GM12878 (cell line): Measurements from ENCODE around the gene LIX1. TPM values are rescaled to one million over a fixed set of nuclear protein-coding genes. Genes with fewer than 3 reads are reported as not detected.

Experiments used
- HCFC1 ChIP-seq: fragments of 150-350 bp; IDR thresholded peaks from 2 replicates; pipeline ENCODE4 v1.6.1; 2014; ENCODE audit warnings: low read length
- MEF2A ChIP-seq: IDR thresholded peaks from 2 replicates; pipeline ENCODE4 v1.6.1; 2011; ENCODE audit warnings: low read depth, mild to moderate bottlenecking, low read length, moderate library complexity; ENCODE audit not compliant: insufficient read depth
- NFXL1 ChIP-seq: fragments of 450-650 bp; IDR thresholded peaks from 2 replicates; pipeline ENCODE4 v1.6.1; 2017; ENCODE audit warnings: antibody characterized with exemption, mild to moderate bottlenecking, borderline replicate concordance
- PAX5 ChIP-seq: IDR thresholded peaks from 2 replicates; pipeline ENCODE4 v1.6.1; 2011; ENCODE audit warnings: low read depth, low read length, borderline replicate concordance
- SMAD5 ChIP-seq: IDR thresholded peaks from 2 replicates; pipeline ENCODE4 v1.6.1; 2016; ENCODE audit warnings: antibody characterized with exemption, low read depth
- polyA plus RNA-seq, 11 experiments: library from polyadenylated mRNA; depleted of rRNA in 4 of 11; unstranded in 6 of 11; stranded (reverse) in 5 of 11; fragments of >200 nt; fragmentation: Nextera tagmentation in 4 of 11; fragmentation: Illumina TruSeq in 1 of 11; extraction: Ambion mirVana in 4 of 11; extraction: Trizol in 1 of 11; gene quantifications; 1 replicate in 1 of 11; 2 replicates in 10 of 11; pipeline versions ENCODE4 v1.2.1 to v1.2.3, GENCODE V29; 2011 to 2016; ENCODE audit warnings: inconsistent platforms in 2 of 11, missing spikeins in 2 of 11, low read depth in 1 of 11
- total RNA-seq, 4 experiments: library from RNA; depleted of rRNA in 3 of 4; stranded (reverse); fragments of >200 nt in 3 of 4; fragmentation: Illumina TruSeq in 1 of 4; extraction: Trizol in 1 of 4; gene quantifications; 2 replicates each; pipeline versions ENCODE4 v1.2.1 to v1.2.3, GENCODE V29; 2013 to 2021
- TF ChIP-seq, protein P1 (sequence below): fragments of 450-650 bp; IDR thresholded peaks from 2 replicates; pipeline ENCODE4 v1.6.1; 2018; ENCODE audit warnings: borderline replicate concordance, mild to moderate bottlenecking; ENCODE audit not compliant: partially characterized antibody
- TF ChIP-seq, protein P2 (sequence below): IDR thresholded peaks from 2 replicates; pipeline ENCODE4 v1.6.1; 2011; ENCODE audit warnings: borderline replicate concordance, low read depth, mild to moderate bottlenecking, moderate library complexity, low read length; ENCODE audit not compliant: insufficient read depth, poor library complexity, severe bottlenecking
- TF ChIP-seq, protein P3 (sequence below): fragments of 150-350 bp; IDR thresholded peaks from 2 replicates; pipeline ENCODE4 v1.6.1; 2016; ENCODE audit warnings: low read depth, low read length

LIX1 gene
- total and polyA plus RNA-seq, 10 of the 15 experiments (the other 5 are each of a cell fraction or from before 2014, with no cell fraction given) = 0.02 to 0.07 (median 0.04) TPM; not detected in 5

DNA sequence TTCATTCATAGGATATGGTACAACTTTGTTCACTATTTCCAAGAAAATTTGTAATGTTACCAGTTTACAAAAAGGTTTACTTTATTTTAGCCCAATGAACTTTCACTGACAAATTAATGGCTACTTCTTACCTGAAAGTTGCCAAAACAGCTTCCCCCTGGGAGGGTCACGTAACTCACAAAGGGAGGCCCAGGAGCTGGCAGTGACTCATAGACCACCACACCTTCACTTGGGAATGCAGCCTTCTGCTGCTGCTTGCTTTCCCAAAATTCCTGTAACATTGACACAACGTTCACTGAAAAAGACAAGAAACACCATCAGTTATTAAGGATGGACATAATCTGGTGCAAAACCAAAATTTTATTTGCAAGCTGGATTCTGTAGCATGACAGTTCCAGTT lies 18.1 kb downstream of the LIX1 start (continued):
- TF ChIP-seq, protein P1, sequence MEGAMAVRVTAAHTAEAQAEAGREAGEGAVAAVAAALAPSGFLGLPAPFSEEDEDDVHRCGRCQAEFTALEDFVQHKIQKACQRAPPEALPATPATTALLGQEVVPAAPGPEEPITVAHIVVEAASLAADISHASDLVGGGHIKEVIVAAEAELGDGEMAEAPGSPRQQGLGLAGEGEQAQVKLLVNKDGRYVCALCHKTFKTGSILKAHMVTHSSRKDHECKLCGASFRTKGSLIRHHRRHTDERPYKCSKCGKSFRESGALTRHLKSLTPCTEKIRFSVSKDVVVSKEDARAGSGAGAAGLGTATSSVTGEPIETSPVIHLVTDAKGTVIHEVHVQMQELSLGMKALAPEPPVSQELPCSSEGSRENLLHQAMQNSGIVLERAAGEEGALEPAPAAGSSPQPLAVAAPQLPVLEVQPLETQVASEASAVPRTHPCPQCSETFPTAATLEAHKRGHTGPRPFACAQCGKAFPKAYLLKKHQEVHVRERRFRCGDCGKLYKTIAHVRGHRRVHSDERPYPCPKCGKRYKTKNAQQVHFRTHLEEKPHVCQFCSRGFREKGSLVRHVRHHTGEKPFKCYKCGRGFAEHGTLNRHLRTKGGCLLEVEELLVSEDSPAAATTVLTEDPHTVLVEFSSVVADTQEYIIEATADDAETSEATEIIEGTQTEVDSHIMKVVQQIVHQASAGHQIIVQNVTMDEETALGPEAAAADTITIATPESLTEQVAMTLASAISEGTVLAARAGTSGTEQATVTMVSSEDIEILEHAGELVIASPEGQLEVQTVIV = no peak
- TF ChIP-seq, protein P2, sequence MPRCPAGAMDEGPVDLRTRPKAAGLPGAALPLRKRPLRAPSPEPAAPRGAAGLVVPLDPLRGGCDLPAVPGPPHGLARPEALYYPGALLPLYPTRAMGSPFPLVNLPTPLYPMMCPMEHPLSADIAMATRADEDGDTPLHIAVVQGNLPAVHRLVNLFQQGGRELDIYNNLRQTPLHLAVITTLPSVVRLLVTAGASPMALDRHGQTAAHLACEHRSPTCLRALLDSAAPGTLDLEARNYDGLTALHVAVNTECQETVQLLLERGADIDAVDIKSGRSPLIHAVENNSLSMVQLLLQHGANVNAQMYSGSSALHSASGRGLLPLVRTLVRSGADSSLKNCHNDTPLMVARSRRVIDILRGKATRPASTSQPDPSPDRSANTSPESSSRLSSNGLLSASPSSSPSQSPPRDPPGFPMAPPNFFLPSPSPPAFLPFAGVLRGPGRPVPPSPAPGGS = no peak
- no peak for TF ChIP-seq MEF2A
- no peak for TF ChIP-seq NFXL1
- TF ChIP-seq SMAD5 = no peak
- no peak for TF ChIP-seq HCFC1
- no peak for TF ChIP-seq PAX5
- TF ChIP-seq, protein P3, sequence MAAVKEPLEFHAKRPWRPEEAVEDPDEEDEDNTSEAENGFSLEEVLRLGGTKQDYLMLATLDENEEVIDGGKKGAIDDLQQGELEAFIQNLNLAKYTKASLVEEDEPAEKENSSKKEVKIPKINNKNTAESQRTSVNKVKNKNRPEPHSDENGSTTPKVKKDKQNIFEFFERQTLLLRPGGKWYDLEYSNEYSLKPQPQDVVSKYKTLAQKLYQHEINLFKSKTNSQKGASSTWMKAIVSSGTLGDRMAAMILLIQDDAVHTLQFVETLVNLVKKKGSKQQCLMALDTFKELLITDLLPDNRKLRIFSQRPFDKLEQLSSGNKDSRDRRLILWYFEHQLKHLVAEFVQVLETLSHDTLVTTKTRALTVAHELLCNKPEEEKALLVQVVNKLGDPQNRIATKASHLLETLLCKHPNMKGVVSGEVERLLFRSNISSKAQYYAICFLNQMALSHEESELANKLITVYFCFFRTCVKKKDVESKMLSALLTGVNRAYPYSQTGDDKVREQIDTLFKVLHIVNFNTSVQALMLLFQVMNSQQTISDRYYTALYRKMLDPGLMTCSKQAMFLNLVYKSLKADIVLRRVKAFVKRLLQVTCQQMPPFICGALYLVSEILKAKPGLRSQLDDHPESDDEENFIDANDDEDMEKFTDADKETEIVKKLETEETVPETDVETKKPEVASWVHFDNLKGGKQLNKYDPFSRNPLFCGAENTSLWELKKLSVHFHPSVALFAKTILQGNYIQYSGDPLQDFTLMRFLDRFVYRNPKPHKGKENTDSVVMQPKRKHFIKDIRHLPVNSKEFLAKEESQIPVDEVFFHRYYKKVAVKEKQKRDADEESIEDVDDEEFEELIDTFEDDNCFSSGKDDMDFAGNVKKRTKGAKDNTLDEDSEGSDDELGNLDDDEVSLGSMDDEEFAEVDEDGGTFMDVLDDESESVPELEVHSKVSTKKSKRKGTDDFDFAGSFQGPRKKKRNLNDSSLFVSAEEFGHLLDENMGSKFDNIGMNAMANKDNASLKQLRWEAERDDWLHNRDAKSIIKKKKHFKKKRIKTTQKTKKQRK = no peak
